ENCODE data around the gene PSMB4.
"Not testable (repeated sequence)": the region's sequence is repeated elsewhere in the genome, so short reads cannot be mapped to it uniquely, and the experiment has no call there.

Gene PSMB4

DNA sequence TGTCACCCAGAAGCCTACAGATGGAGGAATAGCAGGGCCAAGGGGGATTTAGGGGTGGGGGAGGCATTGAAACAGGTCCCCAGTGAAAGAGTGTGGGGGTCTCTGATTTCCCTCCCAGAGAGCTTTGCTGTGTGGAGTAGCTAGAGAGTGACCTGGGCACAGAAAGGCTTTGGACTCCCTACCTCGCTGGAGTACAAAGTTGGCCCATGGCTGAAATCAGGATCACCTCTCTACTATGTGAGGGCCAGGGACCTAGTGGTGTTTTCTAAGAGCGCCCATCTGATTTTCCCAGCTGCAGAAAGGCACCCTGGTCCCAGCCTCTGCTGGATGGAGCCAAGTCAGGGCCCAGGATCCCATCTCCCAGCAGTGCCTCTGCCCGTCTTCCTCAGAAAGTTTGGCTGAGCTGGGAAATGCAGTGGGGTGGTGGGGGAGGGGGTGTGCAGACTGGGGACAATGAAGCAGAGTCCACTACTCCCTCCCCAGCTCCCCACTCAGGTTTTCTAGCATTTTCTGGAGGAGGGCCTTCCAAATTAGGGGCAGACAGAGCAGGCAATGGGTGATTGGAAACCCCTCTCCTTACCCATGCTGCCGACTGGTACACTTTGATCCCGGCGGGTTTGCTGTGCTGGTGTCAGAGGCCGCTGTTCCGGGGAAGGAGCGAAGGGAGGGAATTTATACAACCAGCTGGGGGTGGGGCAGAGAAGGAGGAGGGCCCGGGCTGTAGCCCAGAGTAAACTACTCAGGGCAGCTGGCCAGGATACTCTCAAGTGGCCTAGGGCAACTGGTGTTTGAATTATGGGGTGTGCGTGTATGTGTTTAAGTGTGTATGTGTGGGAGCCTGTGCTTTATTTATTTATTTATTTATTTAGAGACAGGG, 27.1 kb upstream of the PSMB4 start, which contains the start of gene SELENBP1:
SELENBP1 (minus strand) TSS at position 648 of the 877 bp plus-strand sequence; CDS start at position 584, 64 bp downstream.
- peak within 1 kb of the TSS; percentile 78 for H3K9ac ChIP-seq (ENCODE audit: insufficient read length, low read depth)
- no peaks in the 10 kb centered on the region for H3K27me3 ChIP-seq (ENCODE audit: insufficient read depth, insufficient read length)
- H3K4me1 ChIP-seq (ENCODE audit: insufficient read depth, insufficient read length): peaks cover 25% of the 10 kb centered on the region
- DNase-seq (ENCODE audit: low read depth, low spot score): peak; percentile 62
- H3K9me3 ChIP-seq (ENCODE audit: insufficient read depth, low read length): no peaks in the 10 kb centered on the region
- no peak for TF ChIP-seq YY1 (IDR thresholded peaks at IDR 0.05; ENCODE audit: insufficient read depth, insufficient read length)
- TF ChIP-seq ZNF274 (IDR thresholded peaks at IDR 0.05; ENCODE audit: low read depth, low read length): no peak
- TF ChIP-seq SUZ12 (IDR thresholded peaks at IDR 0.05; ENCODE audit: extremely low read depth, insufficient read depth, insufficient read length): no peak
- peaks cover 26% of the 10 kb centered on the region for H3K36me3 ChIP-seq (ENCODE audit: insufficient read depth, insufficient read length, low read length)
- peak within 1 kb of the TSS; percentile 39 for H3K4me3 ChIP-seq (ENCODE audit: insufficient read length, low read depth)

DNA sequence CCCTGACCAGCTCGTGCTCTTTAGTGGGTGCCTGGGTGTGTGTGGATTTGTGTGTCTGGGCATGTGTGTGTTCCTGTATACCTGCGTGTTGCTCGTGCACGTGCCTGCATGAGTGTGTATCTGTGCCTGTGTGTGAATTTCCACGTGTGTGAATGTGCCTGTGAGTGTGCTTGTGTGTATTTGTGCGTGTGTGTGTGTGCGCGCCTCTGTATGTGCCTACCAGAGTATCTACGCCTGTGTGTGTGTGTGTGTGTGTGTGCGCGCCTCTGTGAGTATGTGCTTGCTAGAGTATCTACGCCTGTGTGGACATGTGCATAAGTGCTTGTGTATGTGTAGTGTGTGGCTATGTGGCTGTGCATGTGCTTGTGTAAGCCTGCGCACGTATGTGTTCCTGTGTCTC, 26.2 kb upstream of the PSMB4 start:
- Histone ChIP-seq H3K36me3 (ENCODE audit: insufficient read depth, insufficient read length, low read length) (peaks cover 17% of the 10 kb centered on the region), H3K4me3 (ENCODE audit: insufficient read length, low read depth) (no peak overlapping the region), H3K27me3 (ENCODE audit: insufficient read depth, insufficient read length) (no peaks in the 10 kb centered on the region), H3K4me1 (ENCODE audit: insufficient read depth, insufficient read length) (peaks cover 25% of the 10 kb centered on the region), H3K9me3 (ENCODE audit: insufficient read depth, low read length) (no peaks in the 10 kb centered on the region), H3K9ac (ENCODE audit: insufficient read length, low read depth) (no peak overlapping the region)
- TF ChIP-seq YY1 (IDR thresholded peaks at IDR 0.05; ENCODE audit: insufficient read depth, insufficient read length): no peak
- TF ChIP-seq ZNF274 (IDR thresholded peaks at IDR 0.05; ENCODE audit: low read depth, low read length): no peak
- no peak for TF ChIP-seq SUZ12 (IDR thresholded peaks at IDR 0.05; ENCODE audit: extremely low read depth, insufficient read depth, insufficient read length)
- DNase-seq (ENCODE audit: low read depth, low spot score): no peak

DNA sequence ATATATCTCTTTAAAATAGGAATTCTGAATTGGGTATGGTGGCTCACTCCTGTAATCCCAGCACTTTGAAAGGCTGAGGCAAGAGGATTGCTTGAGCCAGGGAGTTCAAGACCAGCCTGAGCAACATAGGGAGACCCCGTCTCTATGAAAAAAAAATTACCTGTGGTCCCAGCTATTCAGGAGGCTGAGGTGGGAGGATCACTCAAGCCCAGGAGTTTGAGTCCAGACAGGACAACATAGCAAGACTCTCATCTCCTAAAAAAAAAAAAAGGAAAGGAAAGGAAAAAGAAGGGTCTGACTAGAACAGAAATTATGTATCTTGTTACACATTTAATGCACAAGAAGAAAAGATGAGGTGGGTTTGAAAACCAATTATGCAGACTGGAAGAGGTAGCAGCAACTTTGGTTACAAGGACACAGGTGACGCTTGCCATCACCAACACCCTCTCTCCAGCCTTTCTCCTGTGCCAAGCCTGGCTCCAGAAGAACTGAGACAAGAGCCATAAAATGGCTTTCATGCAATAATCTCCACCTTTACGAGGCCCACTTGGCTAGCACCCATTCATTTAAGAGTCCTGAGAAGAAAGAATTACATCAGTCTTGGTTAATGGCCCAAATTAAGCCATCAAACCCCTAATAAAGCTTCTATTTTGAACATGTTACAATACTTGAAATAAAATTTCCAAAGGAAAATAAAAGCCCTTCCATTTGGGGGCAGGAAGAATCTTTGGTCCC, 22.1 kb upstream of the PSMB4 start:
- Histone ChIP-seq H3K27me3 (ENCODE audit: insufficient read depth, insufficient read length) (peaks cover 8% of the 10 kb centered on the region), H3K9ac (ENCODE audit: insufficient read length, low read depth) (no peak overlapping the region), H3K4me1 (ENCODE audit: insufficient read depth, insufficient read length) (peaks cover 13% of the 10 kb centered on the region), H3K4me3 (ENCODE audit: insufficient read length, low read depth) (no peak overlapping the region), H3K9me3 (ENCODE audit: insufficient read depth, low read length) (no peaks in the 10 kb centered on the region), H3K36me3 (ENCODE audit: insufficient read depth, insufficient read length, low read length) (no peaks in the 10 kb centered on the region)
- no peak for DNase-seq (ENCODE audit: low read depth, low spot score)
- TF ChIP-seq SUZ12 (IDR thresholded peaks at IDR 0.05; ENCODE audit: extremely low read depth, insufficient read depth, insufficient read length) (no peak), YY1 (IDR thresholded peaks at IDR 0.05; ENCODE audit: insufficient read depth, insufficient read length) (no peak), ZNF274 (IDR thresholded peaks at IDR 0.05; ENCODE audit: low read depth, low read length) (no peak)

DNA sequence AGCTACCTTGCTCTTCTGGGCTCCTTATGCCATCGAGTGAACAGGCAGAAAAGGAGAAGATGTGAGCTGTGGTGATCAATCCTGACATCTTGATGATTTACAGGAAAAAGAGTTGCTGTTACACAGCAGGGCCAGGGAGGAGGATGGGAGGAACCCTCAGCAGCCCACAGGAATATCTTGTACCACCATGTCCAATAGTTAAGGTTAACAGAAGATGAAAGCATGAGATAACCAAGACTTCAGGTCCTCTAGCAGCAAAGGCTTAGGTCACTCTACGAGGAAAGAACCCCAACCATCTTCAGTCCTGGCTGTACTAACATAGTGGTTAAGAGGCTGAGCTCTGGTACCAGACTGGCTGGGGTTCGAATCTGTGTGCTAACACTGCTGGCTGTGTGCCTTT, 14.8 kb upstream of the PSMB4 start:
- Histone ChIP-seq H3K9me3 (ENCODE audit: insufficient read depth, low read length) (peaks cover 7% of the 10 kb centered on the region; the same call in 1 of the 2 replicates), H3K36me3 (ENCODE audit: insufficient read depth, insufficient read length, low read length) (no peaks in the 10 kb centered on the region), H3K9ac (ENCODE audit: insufficient read length, low read depth) (no peak overlapping the region), H3K27me3 (ENCODE audit: insufficient read depth, insufficient read length) (peaks cover 40% of the 10 kb centered on the region), H3K4me3 (ENCODE audit: insufficient read length, low read depth) (no peak overlapping the region), H3K4me1 (ENCODE audit: insufficient read depth, insufficient read length) (peaks cover 3% of the 10 kb centered on the region)
- TF ChIP-seq SUZ12 (IDR thresholded peaks at IDR 0.05; ENCODE audit: extremely low read depth, insufficient read depth, insufficient read length) (no peak), YY1 (IDR thresholded peaks at IDR 0.05; ENCODE audit: insufficient read depth, insufficient read length) (no peak), ZNF274 (IDR thresholded peaks at IDR 0.05; ENCODE audit: low read depth, low read length) (no peak)
- DNase-seq (ENCODE audit: low read depth, low spot score): no peak

DNA sequence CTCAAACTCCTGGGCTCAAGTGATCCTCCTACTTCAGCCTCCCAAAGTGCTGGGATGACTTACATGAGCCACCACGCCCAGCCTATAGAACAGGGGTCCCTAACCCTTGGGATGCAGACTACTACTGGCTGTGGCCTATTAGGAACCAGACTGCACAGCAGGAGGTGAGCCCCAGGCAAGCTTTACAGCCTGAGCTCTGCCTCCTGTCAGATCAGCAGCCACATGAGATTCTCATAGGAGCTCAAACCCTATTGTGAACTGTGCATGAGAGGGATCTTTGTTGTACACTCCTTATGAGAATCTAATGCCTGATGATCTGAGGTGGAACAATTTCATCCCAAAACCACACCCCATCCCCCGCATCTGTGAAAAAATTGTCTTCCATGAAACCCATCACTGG, 13.4 kb upstream of the PSMB4 start:
- DNase-seq (ENCODE audit: low read depth, low spot score): no peak
- peaks cover 3% of the 10 kb centered on the region for H3K4me1 ChIP-seq (ENCODE audit: insufficient read depth, insufficient read length)
- H3K9ac ChIP-seq (ENCODE audit: insufficient read length, low read depth): no peak overlapping the region
- peaks cover 40% of the 10 kb centered on the region for H3K27me3 ChIP-seq (ENCODE audit: insufficient read depth, insufficient read length)
- no peak for TF ChIP-seq SUZ12 (IDR thresholded peaks at IDR 0.05; ENCODE audit: extremely low read depth, insufficient read depth, insufficient read length)
- no peak for TF ChIP-seq ZNF274 (IDR thresholded peaks at IDR 0.05; ENCODE audit: low read depth, low read length)
- TF ChIP-seq YY1 (IDR thresholded peaks at IDR 0.05; ENCODE audit: insufficient read depth, insufficient read length): no peak
- no peak overlapping the region for H3K4me3 ChIP-seq (ENCODE audit: insufficient read length, low read depth)
- H3K36me3 ChIP-seq (ENCODE audit: insufficient read depth, insufficient read length, low read length): no peaks in the 10 kb centered on the region
- peaks cover 7% of the 10 kb centered on the region; the same call in 1 of the 2 replicates for H3K9me3 ChIP-seq (ENCODE audit: insufficient read depth, low read length)

DNA sequence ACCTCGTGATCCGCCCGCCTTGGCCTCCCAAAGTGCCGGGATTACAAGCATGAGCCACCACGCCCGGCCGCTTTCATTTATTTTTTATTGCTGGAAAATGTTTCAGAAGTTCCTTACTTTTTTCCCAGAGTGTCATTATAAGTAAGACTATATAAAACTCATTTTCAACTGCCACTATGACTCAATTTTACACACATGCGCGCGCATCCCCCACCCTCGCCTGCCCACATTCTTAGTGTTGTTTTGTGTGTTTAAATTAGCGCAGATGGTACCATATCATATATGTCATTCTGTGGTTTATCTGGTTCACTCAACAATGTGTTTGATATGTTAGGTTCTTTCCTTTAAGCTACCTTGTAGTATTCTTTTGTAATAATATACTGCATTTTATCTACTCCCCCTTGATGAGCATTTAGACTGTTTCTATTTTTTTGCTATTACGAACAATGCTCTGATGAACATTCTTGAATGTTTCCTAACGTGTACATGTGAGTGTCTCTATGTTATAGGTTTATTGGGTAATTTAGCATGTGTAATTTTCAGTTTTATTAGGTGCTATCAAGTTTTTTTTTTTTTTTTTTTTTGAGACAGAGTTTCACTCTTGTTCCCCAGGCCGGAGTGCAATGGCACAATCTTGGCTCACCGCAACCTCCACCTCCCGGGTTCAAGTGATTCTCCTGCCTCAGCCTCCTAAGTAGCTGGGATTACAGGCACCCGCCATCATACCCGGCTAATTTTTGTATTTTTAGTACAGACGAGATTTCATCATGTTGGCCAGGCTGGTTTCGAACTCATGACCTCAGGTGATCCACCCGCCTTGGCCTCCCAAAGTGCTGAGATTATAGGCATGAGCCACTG, 8.9 kb upstream of the PSMB4 start:
- not testable (repeated sequence) for H3K4me1 ChIP-seq (ENCODE audit: insufficient read depth, insufficient read length); DNase-seq (ENCODE audit: low read depth, low spot score); H3K36me3 ChIP-seq (ENCODE audit: insufficient read depth, insufficient read length, low read length); H3K9ac ChIP-seq (ENCODE audit: insufficient read length, low read depth); H3K4me3 ChIP-seq (ENCODE audit: insufficient read length, low read depth); H3K27me3 ChIP-seq (ENCODE audit: insufficient read depth, insufficient read length); H3K9me3 ChIP-seq (ENCODE audit: insufficient read depth, low read length)
